Measurements from ENCODE around the gene SIAH2.

Gene SIAH2

DNA sequence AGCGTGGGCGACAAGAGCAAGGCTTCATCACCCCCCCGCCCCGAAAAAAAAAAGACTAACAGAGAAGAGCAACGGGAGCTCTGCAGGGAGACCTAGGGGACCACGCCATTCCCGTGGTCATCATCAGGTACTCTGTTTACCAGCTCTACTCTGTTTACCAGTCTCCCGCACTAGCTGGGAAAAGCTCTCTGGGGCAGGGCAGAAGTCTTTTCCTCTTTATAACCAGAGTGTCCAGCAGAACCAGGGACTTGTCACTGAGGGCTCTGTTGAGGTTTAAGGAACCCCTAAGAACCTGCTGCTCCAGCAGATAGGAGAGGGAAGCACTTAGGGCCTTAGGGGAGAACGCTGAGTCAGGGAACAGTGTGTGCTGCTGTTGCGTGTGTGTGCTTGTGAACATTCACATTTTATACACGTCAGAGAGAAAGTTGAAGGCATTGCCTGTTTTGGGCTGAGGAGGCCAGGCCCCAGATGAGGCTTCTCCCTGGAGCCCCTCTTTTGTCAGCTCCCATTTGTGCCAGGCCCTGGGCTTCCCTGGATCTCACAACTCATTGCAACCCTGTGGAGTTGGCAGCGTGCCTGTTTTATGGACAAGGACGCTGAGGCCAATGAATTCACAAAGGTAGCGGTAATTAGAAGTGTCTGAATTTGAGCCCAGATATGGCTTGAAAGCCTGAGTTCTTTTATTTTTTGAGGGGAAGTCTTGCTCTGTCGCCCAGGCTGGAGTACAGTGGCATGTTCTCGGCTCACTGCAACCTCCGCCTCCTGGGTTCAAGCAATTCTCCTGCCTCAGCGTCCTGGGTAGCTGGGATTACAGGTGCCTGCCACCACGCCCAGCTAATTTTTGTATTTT, 35.1 kb downstream of the SIAH2 start:
- TF ChIP-seq, protein P1, sequence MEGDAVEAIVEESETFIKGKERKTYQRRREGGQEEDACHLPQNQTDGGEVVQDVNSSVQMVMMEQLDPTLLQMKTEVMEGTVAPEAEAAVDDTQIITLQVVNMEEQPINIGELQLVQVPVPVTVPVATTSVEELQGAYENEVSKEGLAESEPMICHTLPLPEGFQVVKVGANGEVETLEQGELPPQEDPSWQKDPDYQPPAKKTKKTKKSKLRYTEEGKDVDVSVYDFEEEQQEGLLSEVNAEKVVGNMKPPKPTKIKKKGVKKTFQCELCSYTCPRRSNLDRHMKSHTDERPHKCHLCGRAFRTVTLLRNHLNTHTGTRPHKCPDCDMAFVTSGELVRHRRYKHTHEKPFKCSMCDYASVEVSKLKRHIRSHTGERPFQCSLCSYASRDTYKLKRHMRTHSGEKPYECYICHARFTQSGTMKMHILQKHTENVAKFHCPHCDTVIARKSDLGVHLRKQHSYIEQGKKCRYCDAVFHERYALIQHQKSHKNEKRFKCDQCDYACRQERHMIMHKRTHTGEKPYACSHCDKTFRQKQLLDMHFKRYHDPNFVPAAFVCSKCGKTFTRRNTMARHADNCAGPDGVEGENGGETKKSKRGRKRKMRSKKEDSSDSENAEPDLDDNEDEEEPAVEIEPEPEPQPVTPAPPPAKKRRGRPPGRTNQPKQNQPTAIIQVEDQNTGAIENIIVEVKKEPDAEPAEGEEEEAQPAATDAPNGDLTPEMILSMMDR (IDR thresholded peaks at IDR 0.05; ENCODE audit: low read length), result no peak
- no peak for TF ChIP-seq EZH2 (IDR thresholded peaks at IDR 0.05; ENCODE audit: borderline replicate concordance, low read length)
- H3F3A ChIP-seq (ENCODE audit: insufficient read depth, low read length), result no peaks in the 10 kb centered on the region
- H3K9ac ChIP-seq (ENCODE audit: low read length), result no peak overlapping the region
- H3K4me2 ChIP-seq (ENCODE audit: low read length), result no peak overlapping the region
- H3K27me3 ChIP-seq (ENCODE audit: insufficient read depth, low read length), result no peaks in the 10 kb centered on the region
- no peaks in the 10 kb centered on the region for H4K20me1 ChIP-seq (ENCODE audit: insufficient read depth, low read length)
- H3K4me3 ChIP-seq (ENCODE audit: low read depth, low read length, poor library complexity, severe bottlenecking), result no peak overlapping the region
- no peaks in the 10 kb centered on the region for H3K9me2 ChIP-seq (ENCODE audit: low read depth, low read length)
- H2AFZ ChIP-seq (ENCODE audit: low read length), result no peak overlapping the region
- H3K9me3 ChIP-seq (ENCODE audit: low read length), result no peaks in the 10 kb centered on the region
- H3K4me1 ChIP-seq (ENCODE audit: insufficient read depth, low read length, severe bottlenecking), result peaks cover 14% of the 10 kb centered on the region
- no peaks in the 10 kb centered on the region for H3K79me2 ChIP-seq (ENCODE audit: insufficient read depth, low read length)
- H3K36me3 ChIP-seq (ENCODE audit: insufficient read depth, low read length), result no peaks in the 10 kb centered on the region
- no peak overlapping the region for H3K27ac ChIP-seq (ENCODE audit: low read depth, low read length, poor library complexity, severe bottlenecking)

- H3K9me2 ChIP-seq (ENCODE audit: low read depth, low read length), result no peaks in the 10 kb centered on the region
- TF ChIP-seq, protein P1 (IDR thresholded peaks at IDR 0.05; ENCODE audit: low read length), result no peak
- no peak for TF ChIP-seq EZH2 (IDR thresholded peaks at IDR 0.05; ENCODE audit: borderline replicate concordance, low read length)
- no peaks in the 10 kb centered on the region for H3K36me3 ChIP-seq (ENCODE audit: insufficient read depth, low read length)
- H3F3A ChIP-seq (ENCODE audit: insufficient read depth, low read length), result no peaks in the 10 kb centered on the region
- no peaks in the 10 kb centered on the region for H3K9me3 ChIP-seq (ENCODE audit: low read length)
- H2AFZ ChIP-seq (ENCODE audit: low read length), result no peak overlapping the region
- peaks cover 22% of the 10 kb centered on the region for H3K4me1 ChIP-seq (ENCODE audit: insufficient read depth, low read length, severe bottlenecking)
- no peaks in the 10 kb centered on the region for H4K20me1 ChIP-seq (ENCODE audit: insufficient read depth, low read length)
- no peaks in the 10 kb centered on the region for H3K27me3 ChIP-seq (ENCODE audit: insufficient read depth, low read length)
- no peak overlapping the region for H3K4me2 ChIP-seq (ENCODE audit: low read length)
- H3K9ac ChIP-seq (ENCODE audit: low read length), result no peak overlapping the region
- H3K27ac ChIP-seq (ENCODE audit: low read depth, low read length, poor library complexity, severe bottlenecking), result no peak overlapping the region
- H3K79me2 ChIP-seq (ENCODE audit: insufficient read depth, low read length), result no peaks in the 10 kb centered on the region
- no peak overlapping the region for H3K4me3 ChIP-seq (ENCODE audit: low read depth, low read length, poor library complexity, severe bottlenecking)
These were observed 37.4 kb downstream of the SIAH2 start for GRCh38 chr3:150725548-150725947.

- Histone ChIP-seq H3K27ac (ENCODE audit: low read depth, low read length, poor library complexity, severe bottlenecking) (no peak overlapping the region), H3K79me2 (ENCODE audit: insufficient read depth, low read length) (no peaks in the 10 kb centered on the region), H3K4me3 (ENCODE audit: low read depth, low read length, poor library complexity, severe bottlenecking) (no peak overlapping the region), H3K36me3 (ENCODE audit: insufficient read depth, low read length) (no peaks in the 10 kb centered on the region), H3K9me2 (ENCODE audit: low read depth, low read length) (no peaks in the 10 kb centered on the region), H3K4me1 (ENCODE audit: insufficient read depth, low read length, severe bottlenecking) (peaks cover 22% of the 10 kb centered on the region), H3K9ac (ENCODE audit: low read length) (no peak overlapping the region), H3K27me3 (ENCODE audit: insufficient read depth, low read length) (no peaks in the 10 kb centered on the region), H3F3A (ENCODE audit: insufficient read depth, low read length) (no peaks in the 10 kb centered on the region), H3K4me2 (ENCODE audit: low read length) (no peak overlapping the region; the same call in 1 of the 2 replicates), H4K20me1 (ENCODE audit: insufficient read depth, low read length) (no peaks in the 10 kb centered on the region), H3K9me3 (ENCODE audit: low read length) (no peaks in the 10 kb centered on the region), H2AFZ (ENCODE audit: low read length) (no peak overlapping the region)
- no peak for TF ChIP-seq EZH2 (IDR thresholded peaks at IDR 0.05; ENCODE audit: borderline replicate concordance, low read length)
These were observed 39.0 kb downstream of the SIAH2 start for GRCh38 chr3:150723946-150724345.
